MCF 10A (cell line): Measurements from ENCODE around the gene GGPS1. TPM values are rescaled to one million over a fixed set of nuclear protein-coding genes. Genes with fewer than 3 reads are reported as not detected.
A peak's percentile ranks its signal among the peaks of the same experiment; 100 is the strongest.

Experiments
- BruUV-seq: library from RNA; stranded (reverse); fragments of 400-500 nt; replicated peaks from 2 replicates; lab custom pipeline; 2021; lab: Mats Ljungman, UMichigan
- CTCF ChIA-PET: fragments of 300-600 bp; sonication (Branson Sonifier 250); formaldehyde crosslinking; extraction: SDS; loops from one replicate; lab custom pipeline; 2021; ENCODE audit warnings: antibody characterized with exemption, inconsistent platforms; lab: Yijun Ruan, JAX
- POLR2A ChIA-PET: fragments of 300-600, 350-650 bp; sonication (Branson Sonifier 250); formaldehyde crosslinking; extraction: SDS; loops from one replicate; lab custom pipeline; 2020; ENCODE audit warnings: antibody characterized with exemption, inconsistent platforms; lab: Yijun Ruan, JAX
- DNase-seq: peaks from one replicate; pipeline ENCODE4 v3.0.0-alpha.2; 2018; ENCODE audit not compliant: unreplicated experiment
- H3K27ac Mint-ChIP-seq: one replicate; pipeline ENCODE4 v1.8.0; 2022; ENCODE audit warnings: mild to moderate bottlenecking, low read depth, mixed read lengths; ENCODE audit not compliant: unreplicated experiment
- H3K27me3 Mint-ChIP-seq: one replicate; pipeline ENCODE4 v1.8.0; 2022; ENCODE audit warnings: mixed read lengths; ENCODE audit not compliant: insufficient read depth, unreplicated experiment
- H3K36me3 Mint-ChIP-seq: one replicate; pipeline ENCODE4 v1.8.0; 2022; ENCODE audit warnings: mild to moderate bottlenecking, moderate library complexity, mixed read lengths; ENCODE audit not compliant: insufficient read depth, unreplicated experiment
- H3K4me1 Mint-ChIP-seq: one replicate; pipeline ENCODE4 v1.8.0; 2022; ENCODE audit warnings: mixed read lengths; ENCODE audit not compliant: insufficient read depth, unreplicated experiment
- H3K4me3 Mint-ChIP-seq: one replicate; pipeline ENCODE4 v1.8.0; 2022; ENCODE audit warnings: mild to moderate bottlenecking, moderate library complexity, mixed read lengths; ENCODE audit not compliant: unreplicated experiment
- H3K9me3 Mint-ChIP-seq: one replicate; pipeline ENCODE4 v1.8.0; 2022; ENCODE audit warnings: mixed read lengths; ENCODE audit not compliant: unreplicated experiment
- intact Hi-C: fragments of 100-400 bp; cut with micrococcal nuclease; formaldehyde crosslinking; loops from 2 replicates; pipeline ENCODE4 v1.14.1; 2022
- total RNA-seq: library from RNA; stranded (reverse); gene quantifications from 2 replicates; pipeline ENCODE4 v1.2.3, GENCODE V29; 2022
- TF ChIP-seq, protein P1 (sequence below): fragments of 200-600 bp; IDR thresholded peaks from one replicate; pipeline ENCODE4 v1.8.0; 2022; ENCODE audit warnings: antibody characterized with exemption, mild to moderate bottlenecking; ENCODE audit not compliant: unreplicated experiment

Gene GGPS1
- total RNA-seq, 1 experiment from 2014 or later = 74.8 TPM

DNA sequence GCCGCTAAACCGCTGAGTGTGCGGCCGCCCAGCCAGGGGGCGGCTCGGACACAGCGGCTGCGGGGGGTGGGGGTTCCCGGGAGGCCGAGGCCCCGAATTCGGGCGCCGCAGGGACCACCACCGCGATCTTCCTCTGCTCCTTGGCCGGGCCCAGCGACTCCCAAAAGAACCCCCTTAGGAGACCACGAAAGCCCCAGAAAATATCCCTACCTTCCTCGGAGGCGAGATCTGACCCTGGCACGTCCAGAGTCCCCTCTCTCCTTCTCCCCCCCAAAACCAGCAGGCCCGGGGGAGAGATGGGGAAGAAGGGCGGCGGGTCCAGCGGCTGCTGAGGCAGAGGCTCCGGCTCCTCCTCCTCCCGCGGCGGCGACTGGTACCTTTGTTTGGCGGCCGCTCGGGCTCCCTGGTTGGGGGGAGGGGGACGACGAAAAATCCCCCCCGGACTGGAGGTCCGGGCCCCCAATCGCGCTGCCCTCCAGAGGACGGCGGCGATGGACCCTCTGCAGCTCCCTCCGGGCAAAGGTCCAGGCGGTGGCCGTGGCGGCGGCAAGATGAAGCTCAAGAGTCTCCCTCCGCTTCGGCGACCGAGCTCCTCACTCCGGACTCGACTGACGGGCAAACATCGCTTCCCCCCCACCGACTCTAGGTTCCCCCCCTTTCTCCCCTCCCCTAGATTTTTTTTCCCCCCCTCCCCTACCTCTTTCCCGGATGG is 655 bp upstream of the GGPS1 start, which contains the start of gene ARID4B:
TSS of gene ARID4B (minus strand) at position 621 of the 712 bp plus-strand sequence. CDS start 1,260 bp downstream, outside the sequence.
- H3K36me3 Mint-ChIP-seq = peaks cover 28% of the 10 kb centered on the region
- intact Hi-C loops = loop anchor here (1.0 to 5.0 kb wide), 5 partner anchors 40 to 225 kb away; partner anchors contain the start of genes RBM34 and TBCE
- ChIA-PET CTCF (interaction anchor here (0.6 to 6.5 kb wide), 5 partner anchors 65 to 115 kb away, joined by 3 to 61 read pairs (median 4); no protein-coding TSS in a partner anchor), POLR2A (interaction anchor here (0.6 to 9.2 kb wide), 30 partner anchors 13 to 723 kb away, joined by 3 to 193 read pairs (median 6); partner anchors contain the start of genes B3GALNT2, RBM34, TBCE and TOMM20)
- H3K4me1 Mint-ChIP-seq = peaks cover 25% of the 10 kb centered on the region
- H3K27me3 Mint-ChIP-seq = no peaks in the 10 kb centered on the region
- no peaks in the 10 kb centered on the region for H3K9me3 Mint-ChIP-seq
- TF ChIP-seq, protein P1, sequence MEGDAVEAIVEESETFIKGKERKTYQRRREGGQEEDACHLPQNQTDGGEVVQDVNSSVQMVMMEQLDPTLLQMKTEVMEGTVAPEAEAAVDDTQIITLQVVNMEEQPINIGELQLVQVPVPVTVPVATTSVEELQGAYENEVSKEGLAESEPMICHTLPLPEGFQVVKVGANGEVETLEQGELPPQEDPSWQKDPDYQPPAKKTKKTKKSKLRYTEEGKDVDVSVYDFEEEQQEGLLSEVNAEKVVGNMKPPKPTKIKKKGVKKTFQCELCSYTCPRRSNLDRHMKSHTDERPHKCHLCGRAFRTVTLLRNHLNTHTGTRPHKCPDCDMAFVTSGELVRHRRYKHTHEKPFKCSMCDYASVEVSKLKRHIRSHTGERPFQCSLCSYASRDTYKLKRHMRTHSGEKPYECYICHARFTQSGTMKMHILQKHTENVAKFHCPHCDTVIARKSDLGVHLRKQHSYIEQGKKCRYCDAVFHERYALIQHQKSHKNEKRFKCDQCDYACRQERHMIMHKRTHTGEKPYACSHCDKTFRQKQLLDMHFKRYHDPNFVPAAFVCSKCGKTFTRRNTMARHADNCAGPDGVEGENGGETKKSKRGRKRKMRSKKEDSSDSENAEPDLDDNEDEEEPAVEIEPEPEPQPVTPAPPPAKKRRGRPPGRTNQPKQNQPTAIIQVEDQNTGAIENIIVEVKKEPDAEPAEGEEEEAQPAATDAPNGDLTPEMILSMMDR = no peak
- H3K4me3 Mint-ChIP-seq = no peak within 1 kb of the TSS
- H3K27ac Mint-ChIP-seq = no peak within 1 kb of the TSS
- BruUV-seq = no TSS peak
- no peak for DNase-seq

DNA sequence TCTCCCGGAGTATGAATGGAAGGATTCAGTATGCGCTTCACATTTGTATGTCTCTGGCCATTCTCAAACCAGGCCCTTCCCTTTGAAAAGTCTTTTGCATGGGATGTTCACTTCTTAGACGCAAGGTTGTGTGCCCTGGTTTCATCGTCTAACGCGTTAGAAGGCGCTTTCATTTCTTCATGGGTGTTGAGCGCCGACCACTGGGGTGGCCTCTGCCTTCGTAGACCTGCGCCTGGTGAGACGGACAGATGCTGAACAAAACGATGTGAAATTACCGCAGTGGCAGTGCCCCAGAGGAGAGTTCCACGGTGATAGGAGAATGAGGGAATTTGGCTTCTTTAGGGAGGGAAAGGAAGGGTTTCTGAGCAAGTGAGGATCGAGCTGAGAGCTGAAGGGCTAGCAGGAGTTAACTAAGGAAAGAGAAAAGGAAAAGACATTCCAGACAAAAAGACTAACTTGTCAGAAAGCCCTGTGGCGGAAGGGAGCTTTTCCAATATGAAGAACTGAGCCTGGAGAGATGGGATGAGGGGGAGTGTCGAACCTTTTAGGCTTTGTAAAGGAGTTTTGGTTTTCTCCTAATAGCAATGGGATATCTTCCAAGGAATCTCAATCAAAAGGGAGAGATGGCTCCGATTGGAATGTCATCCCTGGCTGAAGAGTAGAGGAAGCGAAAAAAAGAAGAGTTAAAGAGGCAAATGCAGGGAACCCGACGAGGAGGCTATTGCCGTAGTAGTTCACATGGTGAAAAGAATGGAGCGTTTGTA is 951 bp downstream of the GGPS1 start:
- Mint-ChIP-seq H3K27me3 (no peaks in the 10 kb centered on the region), H3K4me3 (no peak overlapping the region), H3K4me1 (peaks cover 23% of the 10 kb centered on the region), H3K9me3 (no peaks in the 10 kb centered on the region), H3K27ac (no peak overlapping the region), H3K36me3 (peaks cover 21% of the 10 kb centered on the region)
- intact Hi-C loops = loop anchor here (1.0 to 5.0 kb wide), 4 partner anchors 86 to 227 kb away; partner anchors contain the start of gene RBM34
- CTCF ChIA-PET = interaction anchor here (0.7 to 6.5 kb wide), 14 partner anchors 8 to 110 kb away, joined by 3 to 61 read pairs (median 3); partner anchors contain the start of gene TBCE
- no TSS peak for BruUV-seq
- TF ChIP-seq, protein P1 = no peak
- POLR2A ChIA-PET = interaction anchor here (0.6 to 9.2 kb wide), 40 partner anchors 12 to 972 kb away, joined by 3 to 193 read pairs (median 5); partner anchors contain the start of genes B3GALNT2, RBM34, TBCE and TOMM20
- DNase-seq = peak; percentile 73

DNA sequence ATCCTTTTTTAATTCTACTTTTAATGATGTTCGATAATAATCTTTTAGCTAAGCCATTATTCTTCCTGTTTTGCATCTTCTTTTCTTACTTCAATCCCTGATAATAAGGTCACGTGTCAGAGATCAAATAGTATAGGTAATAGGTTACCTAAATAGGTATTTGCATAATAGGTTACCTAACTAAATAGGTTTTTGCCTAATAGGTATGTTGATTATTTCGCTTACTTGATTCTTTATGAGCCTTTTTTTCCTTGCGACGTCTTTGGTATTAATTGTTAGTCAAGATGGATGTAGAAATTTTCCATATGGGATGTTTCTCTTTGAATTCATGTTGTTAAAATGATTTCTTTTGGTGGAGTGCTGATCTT is 2.5 kb downstream of the GGPS1 start:
- Mint-ChIP-seq H3K4me1 (peaks cover 22% of the 10 kb centered on the region), H3K27me3 (no peaks in the 10 kb centered on the region), H3K4me3 (no peak overlapping the region), H3K9me3 (no peaks in the 10 kb centered on the region), H3K36me3 (peaks cover 24% of the 10 kb centered on the region), H3K27ac (no peak overlapping the region)
- DNase-seq = no peak
- no TSS peak for BruUV-seq
- CTCF ChIA-PET = interaction anchor here (0.7 to 6.5 kb wide), 11 partner anchors 9 to 452 kb away, joined by 3 to 61 read pairs (median 4); partner anchors contain the start of gene TBCE
- intact Hi-C loops = no loop called here
- POLR2A ChIA-PET = interaction anchor here (0.5 to 9.2 kb wide), 26 partner anchors 9 to 821 kb away, joined by 3 to 193 read pairs (median 4); partner anchors contain the start of genes B3GALNT2, RBM34, TBCE and TOMM20
- TF ChIP-seq, protein P1 = no peak
